ENCODE measurements around the gene DEXI.

The DEXI gene

GRCh38 chr16:10888320-10888937, 53.8 kb downstream of the DEXI start:
- FAIRE-seq, result no peak

GRCh38 chr16:10885246-10885645, 57.0 kb downstream of the DEXI start:
- FAIRE-seq, result no peak

GRCh38 chr16:10883004-10883403, 59.3 kb downstream of the DEXI start:
- FAIRE-seq, result no peak

GRCh38 chr16:10881479-10882030, 60.7 kb downstream of the DEXI start:
- FAIRE-seq, result no peak

GRCh38 chr16:10880594-10881452, 61.4 kb downstream of the DEXI start:
- no peak for FAIRE-seq

- FAIRE-seq, result no peak
Measured at GRCh38 chr16:10879681-10880589, 62.3 kb downstream of the DEXI start.
